K562 (cell line): ENCODE data around the gene SLC39A7. TPM values are rescaled to one million over a fixed set of nuclear protein-coding genes. Genes with fewer than 3 reads are reported as not detected.

Experiments
- ATAC-seq: fragments of 200-7000 bp; cut with Tn5 transposase; 3 replicates; pipeline ENCODE4 v1.9.1; 2020; ENCODE audit warnings: moderate library complexity
- BruUV-seq: library from RNA; stranded (reverse); fragments of 400-500 nt; replicated peaks from 2 replicates; lab custom pipeline; 2021; lab: Mats Ljungman, UMichigan
- CTCF ChIA-PET: fragments of 300-600 bp; formaldehyde crosslinking; extraction: SDS; loops from one replicate; lab custom pipeline; 2021; ENCODE audit warnings: low intra/inter-chr PET ratio; lab: Yijun Ruan, JAX
- POLR2A ChIA-PET: fragments of 300-600, 350-650 bp; sonication (Branson Sonifier 250); formaldehyde crosslinking; extraction: SDS; loops from one replicate; lab custom pipeline; 2021; ENCODE audit warnings: antibody characterized with exemption, inconsistent platforms; lab: Yijun Ruan, JAX
- DNase-seq, 4 experiments: peaks; one replicate each; pipeline versions ENCODE4 v3.0.0 to v3.0.0-alpha.2; 2011 to 2018; ENCODE audit warnings: low spot score in 3 of 4, mixed read lengths in 3 of 4; ENCODE audit errors: extremely low read depth in 1 of 4
- FAIRE-seq: peaks from 2 replicates; lab custom pipeline; 2011; peaks lifted over from hg19 to GRCh38; lab: Jason Lieb, UNC
- H2AFZ ChIP-seq: 2 replicates; pipeline ENCODE4 v1.6.0; 2011; ENCODE audit warnings: low read depth, low read length, control low read depth, inconsistent platforms
- H3K27ac ChIP-seq: fragments of 200-600 bp; 3 replicates; pipeline ENCODE4 v1.8.0; 2011; ENCODE audit warnings: low read depth, mild to moderate bottlenecking, control low read depth, inconsistent platforms, low read length, moderate library complexity, mixed read lengths; ENCODE audit errors: extremely low read depth
- H3K27me3 ChIP-seq, 2 experiments: fragments of 300-600 bp in 1 of 2; 2 replicates in 1 of 2; 3 replicates in 1 of 2; pipeline versions ENCODE4 v1.6.0 to v1.8.0; 2011; ENCODE audit warnings: inconsistent platforms in 2 of 2, low read length in 2 of 2, mild to moderate bottlenecking in 1 of 2, mixed read lengths in 1 of 2, moderate library complexity in 1 of 2; ENCODE audit not compliant: control insufficient read depth in 2 of 2, insufficient read depth in 2 of 2
- H3K36me3 ChIP-seq: fragments of 300-600 bp; 3 replicates; pipeline ENCODE4 v1.8.0; 2011; ENCODE audit warnings: mild to moderate bottlenecking, low read length, inconsistent platforms; ENCODE audit not compliant: control insufficient read depth, insufficient read depth
- H3K4me1 ChIP-seq, 2 experiments: fragments of 200-600 bp in 1 of 2; replicated peaks in 1 of 2; 2 replicates in 1 of 2; 3 replicates in 1 of 2; pipeline versions ENCODE4 v1.5.1 to v1.8.0; 2011; ENCODE audit warnings: inconsistent platforms in 2 of 2, low read length in 2 of 2, mild to moderate bottlenecking in 1 of 2, mixed read lengths in 1 of 2, moderate library complexity in 1 of 2; ENCODE audit not compliant: control insufficient read depth in 2 of 2, insufficient read depth in 2 of 2
- H3K4me2 ChIP-seq: 2 replicates; pipeline ENCODE4 v1.6.1; 2011; ENCODE audit warnings: low read length, control low read depth, inconsistent platforms, mixed read lengths; ENCODE audit not compliant: insufficient read depth
- H3K4me3 ChIP-seq: fragments of 200-600 bp; sonication (generic), shearing (Covaris generic); 2 replicates; pipeline ENCODE4 v1.5.1; 2016; ENCODE audit warnings: control low read depth, inconsistent platforms
- H3K79me2 ChIP-seq: fragments of 200-600 bp; 3 replicates; pipeline ENCODE4 v1.8.0; 2011; ENCODE audit warnings: low read length, inconsistent platforms; ENCODE audit not compliant: control insufficient read depth, insufficient read depth
- H3K9ac ChIP-seq, 2 experiments: 2 replicates each; pipeline versions ENCODE4 v1.6.0 to v1.6.1; 2011; ENCODE audit warnings: low read depth in 2 of 2, low read length in 2 of 2, control low read depth in 1 of 2, inconsistent platforms in 1 of 2, mild to moderate bottlenecking in 1 of 2, mixed read lengths in 1 of 2; ENCODE audit not compliant: insufficient read depth in 1 of 2
- H3K9me1 ChIP-seq: one replicate; pipeline ENCODE4 v1.6.0; 2011; ENCODE audit warnings: inconsistent platforms, mild to moderate bottlenecking, low read length, moderate library complexity; ENCODE audit not compliant: control insufficient read depth, insufficient read depth
- H3K9me3 ChIP-seq: replicated peaks from 2 replicates; pipeline ENCODE4 v1.5.1; 2011; ENCODE audit warnings: low read depth, low read length, inconsistent platforms; ENCODE audit not compliant: control insufficient read depth, insufficient read depth
- H4K20me1 ChIP-seq: replicated peaks from 2 replicates; pipeline ENCODE4 v1.6.1; 2011; ENCODE audit warnings: low read length, inconsistent platforms, mixed read lengths; ENCODE audit not compliant: control insufficient read depth, insufficient read depth
- EGR1 ChIP-seq: fragments of 450-650 bp; conservative IDR thresholded peaks from 2 replicates; pipeline ENCODE4 v1.6.1; 2017; ENCODE audit warnings: mild to moderate bottlenecking
- ETV5 ChIP-seq: sonication (generic); formaldehyde crosslinking; IDR thresholded peaks from 2 replicates; pipeline ENCODE4 v1.4.0; 2020; ENCODE audit warnings: low read depth, mild to moderate bottlenecking, missing genetic modification reagents
- GATAD2B ChIP-seq: fragments of 450-650 bp; IDR thresholded peaks from 2 replicates; pipeline ENCODE4 v1.6.1; 2017; ENCODE audit warnings: mild to moderate bottlenecking, borderline replicate concordance
- HSF4 ChIP-seq: fragments of 250-450 bp; sonication (Bioruptor Pico); IDR thresholded peaks from 2 replicates; pipeline ENCODE4 v2.1.2; 2022; ENCODE audit warnings: mild to moderate bottlenecking, moderate library complexity, borderline replicate concordance
- TFAP4 ChIP-seq: sonication (generic); formaldehyde crosslinking; IDR thresholded peaks from 2 replicates; pipeline ENCODE4 v1.8.0; 2022; ENCODE audit warnings: missing genetic modification reagents, mild to moderate bottlenecking, moderate library complexity, borderline replicate concordance
- WGBS: fragments of 100-300 bp; shearing (Covaris generic); methylation state at CpG from one replicate; pipeline ENCODE4 v1.1.6; 2016; ENCODE audit warnings: low coverage, mixed read lengths; ENCODE audit not compliant: insufficient coverage; ENCODE audit errors: missing lambda C conversion rate; 5-methylcytosine and 5-hydroxymethylcytosine counted together
- in situ Hi-C: fragments of 300-500 bp; cut with MboI; formaldehyde crosslinking; loops from 4 replicates; pipeline ENCODE4 v1.15.0; 2018; ENCODE audit warnings: inconsistent platforms, mixed read lengths
- intact Hi-C: fragments of 100-400 bp; cut with micrococcal nuclease; formaldehyde crosslinking; loops from 2 replicates; pipeline ENCODE4 v1.14.2; 2022
- polyA plus RNA-seq, 8 experiments: library from polyadenylated mRNA; depleted of rRNA in 4 of 8; stranded (reverse) in 5 of 8; unstranded in 3 of 8; fragments of >200 nt; fragmentation: Nextera tagmentation in 2 of 8; fragmentation: Illumina TruSeq in 1 of 8; extraction: Ambion mirVana in 2 of 8; extraction: Trizol in 1 of 8; gene quantifications; 2 replicates each; pipeline versions ENCODE4 v1.2.1 to v1.2.3, GENCODE V29; 2011 to 2014; ENCODE audit warnings: inconsistent platforms in 1 of 8, missing spikeins in 1 of 8
- total RNA-seq, 7 experiments: library from RNA; depleted of rRNA in 6 of 7; stranded (reverse); fragments of >200 nt in 6 of 7; fragmentation: Illumina TruSeq in 2 of 7; extraction: Trizol in 2 of 7; gene quantifications; 2 replicates each; pipeline versions ENCODE4 v1.2.1 to v1.2.3, GENCODE V29; 2011 to 2021; ENCODE audit warnings: low replicate concordance in 1 of 7

The SLC39A7 gene
- total and polyA plus RNA-seq, 9 of the 15 experiments (the other 6 are each of a cell fraction or from before 2014, with no cell fraction given), result 21.7 to 169 (median 121) TPM

- Histone ChIP-seq H3K9me3 (peaks cover 12% of the 10 kb centered on the region), H3K27ac (no peak overlapping the region), H3K4me3 (no peak overlapping the region), H2AFZ (no peak overlapping the region), H3K4me2 (no peak overlapping the region), H3K4me1 (peaks cover 0 to 18% of the 10 kb centered on the region in 2 experiments; a peak in 3 of 5 replicates), H3K36me3 (no peaks in the 10 kb centered on the region), H3K79me2 (no peaks in the 10 kb centered on the region), H3K27me3 (peaks cover 27 to 33% of the 10 kb centered on the region in 2 experiments; a peak in 4 of 5 replicates), H3K9me1 (no peaks in the 10 kb centered on the region), H3K9ac (no peak overlapping the region), H4K20me1 (no peaks in the 10 kb centered on the region)
- POLR2A ChIA-PET, result no interaction called here
- FAIRE-seq (no peak), DNase-seq (no peak), ATAC-seq (no peak)
- BruUV-seq, result no TSS peak
- intact Hi-C loops, result no loop called here
- TF ChIP-seq TFAP4 (no peak), HSF4 (no peak), EGR1 (peak; percentile 59; the same call in 1 of the 2 replicates), GATAD2B (no peak)
- CTCF ChIA-PET, result no interaction called here
- in situ Hi-C loops, result no loop called here
- 7% methylated on average over 1 of the region's 1 CpG for WGBS
These were observed 12.9 kb upstream of the SLC39A7 start for GRCh38 chr6:33187809-33188208.

GRCh38 chr6:33189164-33189563 is 11.5 kb upstream of the SLC39A7 start:
- ATAC-seq (no peak), FAIRE-seq (no peak), DNase-seq (no peak)
- intact Hi-C loops, result no loop called here
- Histone ChIP-seq H3K9me1 (no peaks in the 10 kb centered on the region), H3K36me3 (peaks cover 3% of the 10 kb centered on the region; the same call in 1 of the 3 replicates), H3K9ac (0 out of 4 replicates have a peak overlapping the region, but pooled peaks of 1 of the 2 experiments have one; percentile 54), H3K4me3 (no peak overlapping the region), H3K79me2 (no peaks in the 10 kb centered on the region), H2AFZ (no peak overlapping the region), H3K27ac (no peak overlapping the region), H3K27me3 (peaks cover 27 to 33% of the 10 kb centered on the region in 2 experiments; a peak in 4 of 5 replicates), H3K9me3 (no peaks in the 10 kb centered on the region), H3K4me1 (peaks cover 0 to 21% of the 10 kb centered on the region in 2 experiments; a peak in 3 of 5 replicates), H3K4me2 (no peak overlapping the region), H4K20me1 (no peaks in the 10 kb centered on the region)
- ChIA-PET CTCF (no interaction called here), POLR2A (interaction anchor here (1.2 kb wide), 2 partner anchors 82 to 217 kb away, joined by 3 to 4 read pairs; partner anchors contain the start of genes RPS18 and VPS52)
- 7% methylated on average over 6 of the region's 8 CpGs for WGBS
- in situ Hi-C loops, result no loop called here
- BruUV-seq, result no TSS peak
- TF ChIP-seq ETV5, result no peak
